Endodermal cell (in vitro differentiated cells): ENCODE measurements around the gene MYBPC1. TPM values are rescaled to one million over a fixed set of nuclear protein-coding genes. Genes with fewer than 3 reads are reported as not detected.

Experiments
- DNase-seq: peaks from one replicate; pipeline ENCODE4 v3.0.0-alpha.2; 2017
- H3K27ac ChIP-seq: 2 replicates; pipeline ENCODE4 v1.5.1; 2013; ENCODE audit warnings: mild to moderate bottlenecking, low read depth, low read length, moderate library complexity
- H3K27me3 ChIP-seq: 2 replicates; pipeline ENCODE4 v1.6.1; 2013; ENCODE audit warnings: mild to moderate bottlenecking, low read length, moderate library complexity; ENCODE audit not compliant: insufficient read depth, control insufficient read depth, poor library complexity, severe bottlenecking
- H3K36me3 ChIP-seq: 2 replicates; pipeline ENCODE4 v1.7.0; 2013; ENCODE audit warnings: mild to moderate bottlenecking, low read length, moderate library complexity; ENCODE audit not compliant: control insufficient read depth, insufficient read depth
- H3K4me1 ChIP-seq: one replicate; pipeline ENCODE4 v1.7.0; 2013; ENCODE audit warnings: low read length; ENCODE audit not compliant: control insufficient read depth, insufficient read depth
- H3K4me3 ChIP-seq: 2 replicates; pipeline ENCODE4 v1.5.1; 2013; ENCODE audit warnings: mild to moderate bottlenecking, low read length, moderate library complexity
- H3K9ac ChIP-seq: 2 replicates; pipeline ENCODE4 v1.6.1; 2013; ENCODE audit warnings: mild to moderate bottlenecking, low read length, moderate library complexity; ENCODE audit not compliant: poor library complexity, severe bottlenecking; ENCODE audit errors: extremely low read depth
- H3K9me3 ChIP-seq: 2 replicates; pipeline ENCODE4 v1.6.1; 2013; ENCODE audit warnings: mild to moderate bottlenecking, low read length, moderate library complexity; ENCODE audit not compliant: control insufficient read depth
- H3K27ac Mint-ChIP-seq: 2 replicates; pipeline ENCODE4 v1.8.0; 2020; ENCODE audit warnings: mixed read lengths
- H3K27me3 Mint-ChIP-seq: 2 replicates; pipeline ENCODE4 v1.8.0; 2021; ENCODE audit warnings: mild to moderate bottlenecking, mixed read lengths; ENCODE audit not compliant: insufficient read depth
- H3K36me3 Mint-ChIP-seq: 2 replicates; pipeline ENCODE4 v1.8.0; 2020; ENCODE audit warnings: low read depth, mixed read lengths
- H3K4me1 Mint-ChIP-seq: 2 replicates; pipeline ENCODE4 v1.8.0; 2020; ENCODE audit warnings: mixed read lengths
- H3K4me3 Mint-ChIP-seq: 2 replicates; pipeline ENCODE4 v1.8.0; 2020; ENCODE audit warnings: mild to moderate bottlenecking, moderate library complexity, mixed read lengths
- H3K9me3 Mint-ChIP-seq: 2 replicates; pipeline ENCODE4 v1.8.0; 2020; ENCODE audit warnings: mild to moderate bottlenecking, mixed read lengths
- CTCF ChIP-seq: fragments of 200-600 bp; sonication (generic); conservative IDR thresholded peaks from 2 replicates; pipeline ENCODE4 v1.5.0; 2021; ENCODE audit warnings: antibody characterized with exemption, mild to moderate bottlenecking
- WGBS, 2 experiments: methylation state at CpG; one replicate each; pipeline versions ENCODE4 v1.1.5 to v1.1.7; 2013; ENCODE audit warnings: missing lambda C conversion rate in 2 of 2, mixed read lengths in 1 of 2; ENCODE audit not compliant: insufficient coverage in 1 of 2, insufficient read length in 1 of 2; 5-methylcytosine and 5-hydroxymethylcytosine counted together
- total RNA-seq, 2 donors: library from RNA; stranded (reverse); fragmentation: NEBNext Ultra II Directional in 1 of 2; extraction: Animal tissue kit (Norgen Biotek cat#: 25700) in 1 of 2; gene quantifications; 2 replicates in 1 of 2; 3 replicates in 1 of 2; pipeline ENCODE4 v1.2.1, GENCODE V29; 2021

MYBPC1 gene
- total RNA-seq, 2 donors from 2014 or later: not detected

- DNase-seq: no peak
- Histone ChIP-seq H3K27me3 (no peaks in the 10 kb centered on the region), H3K4me1 (no peaks in the 10 kb centered on the region), H3K27ac (no peak overlapping the region), H3K9me3 (no peaks in the 10 kb centered on the region), H3K36me3 (no peaks in the 10 kb centered on the region), H3K9ac (no peak overlapping the region), H3K4me3 (no peak overlapping the region)
- no peak for TF ChIP-seq CTCF
- Mint-ChIP-seq H3K27ac (no peak overlapping the region), H3K4me1 (peaks cover 8% of the 10 kb centered on the region), H3K9me3 (no peaks in the 10 kb centered on the region), H3K36me3 (no peaks in the 10 kb centered on the region), H3K4me3 (no peak overlapping the region), H3K27me3 (no peaks in the 10 kb centered on the region)
- 100% methylated on average over 2 of the region's 2 CpGs; no CpG with 5 or more reads in 1 of the 2 experiments for WGBS, 2 experiments
Observed at GRCh38 chr12:101713930-101714329, 119.2 kb downstream of the MYBPC1 start.

GRCh38 chr12:101714877-101715444 is 120.2 kb downstream of the MYBPC1 start:
- H3K4me3 ChIP-seq: no peak overlapping the region
- H3K36me3 ChIP-seq: no peaks in the 10 kb centered on the region
- no peak for DNase-seq
- TF ChIP-seq CTCF: no peak
- Mint-ChIP-seq H3K36me3 (no peaks in the 10 kb centered on the region), H3K4me3 (no peak overlapping the region), H3K27ac (no peak overlapping the region), H3K9me3 (no peaks in the 10 kb centered on the region), H3K4me1 (peaks cover 3% of the 10 kb centered on the region), H3K27me3 (no peaks in the 10 kb centered on the region)
- no peaks in the 10 kb centered on the region for H3K4me1 ChIP-seq
- H3K27ac ChIP-seq: no peak overlapping the region
- H3K27me3 ChIP-seq: no peaks in the 10 kb centered on the region
- no peak overlapping the region for H3K9ac ChIP-seq
- whole genome bisulfite sequencing, 2 experiments: 84 to 93% methylated on average over 3 of the region's 3 CpGs
- no peaks in the 10 kb centered on the region for H3K9me3 ChIP-seq

- DNase-seq: no peak
- Histone ChIP-seq H3K9ac (no peak overlapping the region), H3K27me3 (no peaks in the 10 kb centered on the region), H3K27ac (no peak overlapping the region), H3K9me3 (no peaks in the 10 kb centered on the region), H3K4me1 (no peaks in the 10 kb centered on the region), H3K36me3 (peaks cover 3% of the 10 kb centered on the region), H3K4me3 (no peak overlapping the region)
- Mint-ChIP-seq H3K4me3 (no peak overlapping the region), H3K27ac (no peak overlapping the region), H3K4me1 (peaks cover 2% of the 10 kb centered on the region), H3K27me3 (no peaks in the 10 kb centered on the region), H3K36me3 (no peaks in the 10 kb centered on the region), H3K9me3 (no peaks in the 10 kb centered on the region)
- no peak for TF ChIP-seq CTCF
Observed at GRCh38 chr12:101719566-101719965, 124.8 kb downstream of the MYBPC1 start.
